Coronary artery (tissue), 2 donors: ENCODE results near the gene SLC25A20.

ENCODE experiments used
- DNase-seq: peaks from one replicate; pipeline ENCODE4 v3.0.0-alpha.2; 2017; ENCODE audit warnings: low spot score
- H3K27ac ChIP-seq, 2 donors: fragments of 200-600 bp; sonication (generic); one replicate each; pipeline ENCODE4 v1.5.1; 2016 to 2019
- H3K4me3 ChIP-seq: fragments of 200-600 bp; sonication (generic); 2 replicates; pipeline ENCODE4 v1.5.1; 2016; ENCODE audit warnings: mild to moderate bottlenecking, moderate library complexity
- CTCF ChIP-seq: fragments of 200-600 bp; sonication (generic); IDR thresholded peaks from one replicate; pipeline ENCODE4 v1.5.1; 2019; ENCODE audit warnings: antibody characterized with exemption

The SLC25A20 gene

GRCh38 chr3:48897460-48898376 lies 964 bp downstream of the SLC25A20 start:
- peak; percentile 76 for DNase-seq
- Histone ChIP-seq H3K27ac (peak overlapping the region; percentile 10 to 90), H3K4me3 (peak overlapping the region; percentile 97)
- TF ChIP-seq CTCF: no peak

GRCh38 chr3:48896936-48897335 lies 1.7 kb downstream of the SLC25A20 start:
- TF ChIP-seq CTCF: no peak
- Histone ChIP-seq H3K27ac (no peak overlapping the region), H3K4me3 (no peak overlapping the region)
- no peak for DNase-seq

- Histone ChIP-seq H3K27ac (no peak overlapping the region), H3K4me3 (no peak overlapping the region)
- no peak for TF ChIP-seq CTCF
- DNase-seq: no peak
These were observed 4.2 kb downstream of the SLC25A20 start for GRCh38 chr3:48894516-48894915.

GRCh38 chr3:48891606-48892005 lies 7.1 kb downstream of the SLC25A20 start:
- DNase-seq: no peak
- Histone ChIP-seq H3K4me3 (no peak overlapping the region), H3K27ac (no peak overlapping the region)
- no peak for TF ChIP-seq CTCF

- no peak for DNase-seq
- TF ChIP-seq CTCF: no peak
- Histone ChIP-seq H3K4me3 (no peak overlapping the region), H3K27ac (no peak overlapping the region)
These were observed 12.9 kb downstream of the SLC25A20 start for GRCh38 chr3:48885753-48886152.

GRCh38 chr3:48881652-48882114 lies 17.0 kb downstream of the SLC25A20 start:
- no peak overlapping the region for H3K4me3 ChIP-seq
- no peak for TF ChIP-seq CTCF

GRCh38 chr3:48881006-48881405 lies 17.7 kb downstream of the SLC25A20 start:
- DNase-seq: no peak
- H3K27ac ChIP-seq: no peak overlapping the region
- no peak overlapping the region for H3K4me3 ChIP-seq
- TF ChIP-seq CTCF: no peak

More at GRCh38 chr3:48881652-48882114, 17.0 kb downstream of the SLC25A20 start:
- H3K27ac ChIP-seq: no peak overlapping the region
- DNase-seq: no peak
